GM12865 (cell line): Measurements from ENCODE around the gene MAGEH1.
"Not testable (repeated sequence)": the region's sequence is repeated elsewhere in the genome, so short reads cannot be mapped to it uniquely, and the experiment has no call there.

Experiments
- DNase-seq: peaks from one replicate; pipeline ENCODE4 v3.0.0; 2010; ENCODE audit warnings: low read depth
- H3K4me3 ChIP-seq: 2 replicates; pipeline ENCODE4 v1.5.1; 2011; ENCODE audit warnings: mild to moderate bottlenecking, low read depth, low read length, control low read depth
- TF ChIP-seq, protein P1 (sequence below): IDR thresholded peaks from 2 replicates; pipeline ENCODE4 v1.5.1; 2011; ENCODE audit warnings: low read length, control low read depth, low read depth, inconsistent platforms; ENCODE audit not compliant: insufficient read depth; ENCODE audit errors: missing control alignments

The MAGEH1 gene

DNA sequence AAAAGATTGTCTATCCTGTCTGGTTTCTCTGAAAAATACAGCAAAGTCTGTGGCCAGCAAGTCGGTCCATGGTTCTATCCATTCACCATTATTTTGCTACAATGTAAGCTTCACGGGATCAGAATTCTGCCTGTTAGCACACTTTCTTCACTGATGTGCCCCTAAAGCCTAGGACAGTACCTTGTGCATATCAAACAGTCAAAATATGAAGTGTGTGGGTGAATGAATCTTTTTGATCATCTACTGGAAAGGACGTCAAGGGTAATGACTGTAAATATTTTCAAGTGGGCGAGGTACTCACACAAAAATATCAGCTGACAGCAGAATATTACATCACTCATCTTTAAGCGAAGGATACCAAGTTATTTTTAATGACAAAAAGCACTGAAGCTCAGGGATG, 13.2 kb downstream of the MAGEH1 start:
- not testable (repeated sequence) for H3K4me3 ChIP-seq, DNase-seq

DNA sequence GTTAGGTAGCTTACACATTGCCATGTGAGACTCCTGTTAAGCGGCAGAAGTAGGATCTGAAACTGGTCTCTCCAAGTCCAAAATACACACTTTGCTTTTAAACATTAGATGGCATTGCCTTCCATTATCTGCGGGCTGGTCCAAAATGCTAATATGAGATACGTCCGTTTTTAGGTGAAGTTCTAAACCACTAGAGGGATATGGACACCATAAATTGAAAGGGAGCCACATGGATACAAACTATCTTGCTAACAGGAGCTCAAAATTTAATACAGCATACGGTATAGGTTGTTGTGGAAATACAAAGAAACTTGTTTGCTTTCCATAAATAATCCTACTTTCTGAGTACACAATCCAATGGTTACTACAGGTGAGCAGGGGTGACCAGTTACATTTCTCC, 13.9 kb downstream of the MAGEH1 start:
- H3K4me3 ChIP-seq, DNase-seq: not testable (repeated sequence)

DNA sequence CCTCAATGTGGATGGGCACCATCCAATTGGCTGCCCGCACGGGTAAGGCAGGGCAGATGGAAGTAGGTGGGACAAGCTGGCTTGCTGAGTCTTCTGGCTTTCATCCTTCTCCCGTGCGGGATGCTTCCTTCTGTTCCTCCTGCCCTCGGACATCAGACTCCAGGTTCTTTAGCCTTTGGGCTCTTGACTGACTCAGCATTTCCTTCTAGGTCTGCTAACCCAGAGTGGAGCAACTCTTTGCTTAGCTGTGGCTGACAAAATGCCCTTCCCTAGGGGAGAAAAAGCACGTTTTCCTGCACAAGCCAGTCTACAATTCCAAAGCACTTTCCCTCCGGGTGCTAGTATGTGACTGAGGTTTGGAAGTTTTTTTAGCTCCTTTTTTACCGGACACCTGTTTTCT, 28.0 kb downstream of the MAGEH1 start:
- not testable (repeated sequence) for DNase-seq, H3K4me3 ChIP-seq

DNA sequence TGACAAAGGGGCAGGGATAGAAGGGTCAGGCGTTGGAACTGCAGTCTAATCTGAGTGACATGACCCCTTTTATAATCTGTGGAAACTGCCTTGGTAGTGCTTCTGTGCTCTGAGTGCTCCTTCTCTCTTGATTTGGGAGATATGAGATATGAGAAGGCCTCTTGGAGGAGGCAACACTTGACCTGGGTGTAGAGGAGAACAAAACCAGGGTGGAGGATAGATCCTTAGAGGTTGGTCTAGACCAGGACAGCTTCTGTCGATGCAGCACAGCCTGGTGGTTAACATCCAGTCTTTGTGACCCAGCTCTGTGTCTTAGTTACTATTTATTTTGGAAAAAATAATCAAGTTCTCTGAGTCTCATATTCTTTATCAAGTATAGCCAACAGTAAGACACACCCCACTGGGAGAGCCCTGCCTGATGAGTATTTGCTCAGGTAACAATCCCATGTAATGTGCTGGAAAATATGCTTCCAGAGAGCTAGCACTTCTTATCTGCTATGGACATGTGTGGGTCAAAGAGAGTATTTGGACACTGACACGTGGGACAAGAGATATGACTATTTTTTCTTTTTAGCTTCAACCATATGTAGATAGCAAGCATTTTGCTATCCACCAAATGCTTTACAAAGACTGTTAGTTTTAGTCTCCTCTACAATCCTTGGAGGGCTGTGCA, 28.6 kb downstream of the MAGEH1 start:
- TF ChIP-seq, protein P1, sequence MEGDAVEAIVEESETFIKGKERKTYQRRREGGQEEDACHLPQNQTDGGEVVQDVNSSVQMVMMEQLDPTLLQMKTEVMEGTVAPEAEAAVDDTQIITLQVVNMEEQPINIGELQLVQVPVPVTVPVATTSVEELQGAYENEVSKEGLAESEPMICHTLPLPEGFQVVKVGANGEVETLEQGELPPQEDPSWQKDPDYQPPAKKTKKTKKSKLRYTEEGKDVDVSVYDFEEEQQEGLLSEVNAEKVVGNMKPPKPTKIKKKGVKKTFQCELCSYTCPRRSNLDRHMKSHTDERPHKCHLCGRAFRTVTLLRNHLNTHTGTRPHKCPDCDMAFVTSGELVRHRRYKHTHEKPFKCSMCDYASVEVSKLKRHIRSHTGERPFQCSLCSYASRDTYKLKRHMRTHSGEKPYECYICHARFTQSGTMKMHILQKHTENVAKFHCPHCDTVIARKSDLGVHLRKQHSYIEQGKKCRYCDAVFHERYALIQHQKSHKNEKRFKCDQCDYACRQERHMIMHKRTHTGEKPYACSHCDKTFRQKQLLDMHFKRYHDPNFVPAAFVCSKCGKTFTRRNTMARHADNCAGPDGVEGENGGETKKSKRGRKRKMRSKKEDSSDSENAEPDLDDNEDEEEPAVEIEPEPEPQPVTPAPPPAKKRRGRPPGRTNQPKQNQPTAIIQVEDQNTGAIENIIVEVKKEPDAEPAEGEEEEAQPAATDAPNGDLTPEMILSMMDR, result no peak
- H3K4me3 ChIP-seq, result no peak overlapping the region
- DNase-seq, result no peak

DNA sequence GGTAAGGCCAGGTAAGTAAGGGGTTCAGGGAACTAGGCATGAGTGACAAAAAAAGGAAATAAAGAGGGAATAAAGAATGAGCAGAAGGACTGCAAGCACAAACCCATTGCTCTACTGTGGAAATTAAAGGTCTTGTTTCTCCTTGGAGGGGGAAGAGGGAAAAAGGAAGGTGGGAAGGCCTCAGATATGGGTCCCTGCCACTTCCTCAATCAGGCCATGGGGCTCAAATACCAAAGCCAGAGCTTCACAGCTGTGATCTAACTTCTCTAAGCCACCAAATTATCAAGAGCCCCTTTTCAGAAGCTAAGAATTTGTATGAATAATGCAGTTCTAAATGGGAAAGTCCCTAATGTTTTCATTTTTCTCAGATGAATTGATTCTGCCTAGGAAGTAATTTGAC, 33.0 kb downstream of the MAGEH1 start:
- DNase-seq, result no peak
- no peak overlapping the region for H3K4me3 ChIP-seq
- TF ChIP-seq, protein P1, result no peak

DNA sequence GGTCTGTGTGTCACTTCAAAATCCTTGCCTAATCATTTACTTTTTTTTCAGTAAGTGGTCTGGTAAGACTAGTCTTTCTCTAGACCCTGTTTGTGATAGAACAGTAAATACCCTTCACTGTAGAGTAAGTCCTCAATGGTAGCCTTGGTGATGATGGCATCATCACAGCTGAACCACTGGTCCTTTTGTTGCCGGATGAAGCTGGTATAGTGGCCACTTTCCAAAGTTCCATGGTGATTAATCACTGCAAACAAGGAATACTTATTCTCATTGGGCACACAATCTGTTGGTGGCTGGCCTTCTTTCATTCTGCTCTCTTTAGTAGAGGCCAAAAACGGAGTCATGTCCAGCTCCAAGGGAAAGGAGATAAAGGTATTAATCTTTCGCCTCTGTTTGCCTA, 34.8 kb downstream of the MAGEH1 start:
- TF ChIP-seq, protein P1, result no peak
- no peak overlapping the region for H3K4me3 ChIP-seq
- DNase-seq, result no peak

DNA sequence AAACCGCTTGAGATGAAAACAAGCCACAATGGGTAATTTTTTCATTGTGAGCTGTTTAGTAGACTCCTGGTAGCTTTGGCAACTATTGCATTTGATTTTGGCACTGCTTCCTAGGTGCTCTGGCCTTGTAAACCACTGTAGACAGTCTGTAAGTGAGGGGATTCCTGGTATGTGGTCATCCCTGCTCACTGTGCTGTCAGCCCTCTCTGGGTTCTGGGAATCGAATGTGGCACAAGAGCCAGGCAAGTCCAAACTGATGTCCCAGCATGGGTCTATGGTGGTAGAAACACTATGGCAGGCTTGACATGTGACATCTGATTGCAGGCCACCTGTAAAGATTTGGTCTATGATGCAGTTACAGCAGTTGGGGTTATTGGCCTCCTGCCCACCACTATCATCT, 35.2 kb downstream of the MAGEH1 start:
- no peak overlapping the region for H3K4me3 ChIP-seq
- TF ChIP-seq, protein P1, result no peak
- DNase-seq, result no peak

DNA sequence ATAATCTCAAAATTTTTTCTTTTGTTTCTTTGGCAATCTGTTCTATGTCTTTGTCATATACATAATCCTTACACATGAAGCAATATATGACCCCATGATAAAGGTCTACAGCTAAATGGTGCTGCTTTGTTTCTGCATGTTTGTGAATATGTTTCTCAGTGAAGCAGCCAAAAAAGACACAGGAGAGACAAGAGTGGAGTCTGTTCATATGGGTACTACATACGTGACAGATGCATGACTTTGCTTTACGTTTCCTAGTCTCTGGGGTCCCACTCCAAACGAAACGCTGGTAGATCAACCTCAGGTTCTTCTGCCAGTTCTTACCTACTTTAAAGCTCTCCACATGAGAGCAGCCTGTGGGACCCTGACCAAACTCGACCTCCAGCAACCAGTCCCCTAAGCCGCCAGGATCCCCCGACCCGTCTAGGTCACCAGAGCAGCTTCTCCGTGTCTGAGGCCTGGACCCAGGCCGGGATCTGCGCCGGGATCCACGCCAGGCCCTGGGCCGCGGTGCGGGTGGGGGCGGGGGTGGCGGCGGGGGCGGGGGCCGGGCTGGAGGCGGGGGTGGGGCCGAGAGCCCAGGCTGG, 36.2 kb downstream of the MAGEH1 start:
- DNase-seq, result peak; percentile 3
- peak overlapping the region; percentile 56 for H3K4me3 ChIP-seq
- TF ChIP-seq, protein P1, result no peak
